Epithelial cell of esophagus (primary cell): ENCODE data around the gene RNLS.
A peak's percentile ranks its signal among the peaks of the same experiment; 100 is the strongest.

Experiments used
- DNase-seq: peaks from one replicate; pipeline ENCODE4 v3.0.0; 2010; ENCODE audit warnings: low read depth
- H3K4me3 ChIP-seq: 2 replicates; pipeline ENCODE4 v1.5.1; 2011; ENCODE audit warnings: mild to moderate bottlenecking, low read length, control low read depth
- TF ChIP-seq, protein P1 (sequence below): IDR thresholded peaks from 2 replicates; pipeline ENCODE4 v1.5.1; 2011; ENCODE audit warnings: low read depth, mild to moderate bottlenecking, low read length, control low read depth, inconsistent platforms; ENCODE audit not compliant: insufficient read depth; ENCODE audit errors: missing control alignments

RNLS gene

DNA sequence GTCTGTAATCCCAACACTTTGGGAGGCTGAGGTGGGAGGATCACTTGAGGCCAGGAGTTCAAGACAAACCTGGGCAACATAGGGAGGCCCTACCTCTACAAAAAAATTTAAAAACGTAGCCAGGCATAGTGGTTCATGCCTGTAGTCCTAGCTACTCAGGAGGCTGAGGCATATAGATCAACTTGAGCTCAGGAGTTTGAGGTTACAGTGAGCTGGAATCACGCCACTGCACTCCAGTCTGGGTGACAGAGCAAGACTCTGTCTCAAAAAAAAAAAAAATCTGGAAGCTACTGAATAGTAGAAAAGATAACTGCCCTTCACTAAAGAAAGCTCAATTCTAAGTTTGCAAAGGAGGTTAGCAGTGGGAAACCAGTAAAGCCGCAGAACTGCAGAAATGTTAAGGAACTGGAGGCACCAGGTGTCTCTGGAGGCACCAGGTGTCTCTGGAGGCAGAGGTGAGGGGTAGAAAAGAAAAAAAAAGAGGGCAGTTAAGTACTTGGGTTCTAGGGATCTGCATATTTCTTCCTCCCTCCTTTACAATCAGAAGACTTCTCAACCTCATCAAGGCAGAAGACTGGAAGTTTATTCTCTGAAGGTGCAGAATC lies 56.5 kb downstream of the RNLS start:
- H3K4me3 ChIP-seq, result no peak overlapping the region
- TF ChIP-seq, protein P1, sequence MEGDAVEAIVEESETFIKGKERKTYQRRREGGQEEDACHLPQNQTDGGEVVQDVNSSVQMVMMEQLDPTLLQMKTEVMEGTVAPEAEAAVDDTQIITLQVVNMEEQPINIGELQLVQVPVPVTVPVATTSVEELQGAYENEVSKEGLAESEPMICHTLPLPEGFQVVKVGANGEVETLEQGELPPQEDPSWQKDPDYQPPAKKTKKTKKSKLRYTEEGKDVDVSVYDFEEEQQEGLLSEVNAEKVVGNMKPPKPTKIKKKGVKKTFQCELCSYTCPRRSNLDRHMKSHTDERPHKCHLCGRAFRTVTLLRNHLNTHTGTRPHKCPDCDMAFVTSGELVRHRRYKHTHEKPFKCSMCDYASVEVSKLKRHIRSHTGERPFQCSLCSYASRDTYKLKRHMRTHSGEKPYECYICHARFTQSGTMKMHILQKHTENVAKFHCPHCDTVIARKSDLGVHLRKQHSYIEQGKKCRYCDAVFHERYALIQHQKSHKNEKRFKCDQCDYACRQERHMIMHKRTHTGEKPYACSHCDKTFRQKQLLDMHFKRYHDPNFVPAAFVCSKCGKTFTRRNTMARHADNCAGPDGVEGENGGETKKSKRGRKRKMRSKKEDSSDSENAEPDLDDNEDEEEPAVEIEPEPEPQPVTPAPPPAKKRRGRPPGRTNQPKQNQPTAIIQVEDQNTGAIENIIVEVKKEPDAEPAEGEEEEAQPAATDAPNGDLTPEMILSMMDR, result no peak
- DNase-seq, result no peak

DNA sequence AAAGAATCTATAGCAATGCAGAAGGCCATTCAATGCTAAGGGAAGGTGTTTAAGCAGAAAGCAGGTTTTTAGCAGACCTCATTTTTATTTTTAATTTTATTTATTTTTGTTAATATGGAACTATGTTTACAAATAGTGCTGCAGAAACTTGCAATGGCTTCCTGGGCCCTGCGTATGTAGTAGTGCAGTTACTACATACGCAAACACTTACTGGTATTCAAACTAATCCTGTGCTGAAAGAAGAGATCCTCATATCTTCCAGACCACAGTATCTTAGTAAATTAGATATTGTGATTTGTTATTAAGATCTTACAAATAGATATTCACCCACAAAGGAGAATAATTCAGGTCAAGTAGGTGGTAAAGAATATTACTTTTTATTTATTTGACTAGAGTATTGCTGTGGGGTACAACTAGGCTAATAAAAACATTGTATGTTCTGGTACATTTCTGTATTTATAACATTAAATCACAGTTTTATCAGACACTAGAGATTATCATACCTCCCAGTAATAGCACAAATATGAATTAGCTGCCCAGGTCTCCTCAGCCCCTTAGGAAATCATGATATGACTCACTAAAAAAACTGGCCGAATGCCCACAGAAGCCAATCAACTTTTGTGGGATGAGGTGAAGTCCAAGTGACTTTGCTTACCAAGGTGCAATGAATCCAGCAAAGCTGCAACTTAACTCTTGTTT lies 57.6 kb downstream of the RNLS start:
- peak; percentile 83 for DNase-seq
- H3K4me3 ChIP-seq, result no peak overlapping the region
- TF ChIP-seq, protein P1, result no peak

DNA sequence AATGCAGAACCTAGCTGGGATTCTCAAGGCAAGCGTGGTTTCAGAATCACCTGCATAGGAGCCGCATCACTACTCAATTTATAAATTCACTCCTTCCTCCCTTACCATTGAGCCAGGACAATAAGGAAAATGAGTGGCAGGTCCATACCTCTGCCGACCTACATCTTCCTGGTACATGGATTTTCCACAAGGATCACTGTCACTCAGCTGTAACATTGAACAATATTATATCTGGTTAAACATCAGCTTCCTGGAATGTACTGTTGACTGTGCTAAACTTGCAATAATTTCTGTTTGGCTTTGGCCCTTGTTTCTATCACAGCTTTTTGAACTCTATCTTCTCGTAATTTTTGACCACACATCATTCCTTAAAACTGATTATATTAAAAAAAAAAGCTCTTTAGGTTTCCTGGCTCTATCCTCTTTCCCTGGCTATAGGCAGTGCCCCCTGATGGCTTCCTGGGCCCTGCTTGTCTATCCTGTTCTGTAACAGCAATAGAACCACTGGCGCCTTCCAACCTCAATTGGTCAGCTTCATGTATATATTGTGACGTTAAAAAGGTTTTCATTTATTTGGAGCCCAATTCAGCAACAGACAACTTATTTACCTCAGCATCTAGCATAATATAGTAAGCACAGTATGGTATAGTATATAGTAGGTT lies 59.2 kb downstream of the RNLS start:
- no peak for DNase-seq
- no peak overlapping the region for H3K4me3 ChIP-seq
- TF ChIP-seq, protein P1, result no peak

DNA sequence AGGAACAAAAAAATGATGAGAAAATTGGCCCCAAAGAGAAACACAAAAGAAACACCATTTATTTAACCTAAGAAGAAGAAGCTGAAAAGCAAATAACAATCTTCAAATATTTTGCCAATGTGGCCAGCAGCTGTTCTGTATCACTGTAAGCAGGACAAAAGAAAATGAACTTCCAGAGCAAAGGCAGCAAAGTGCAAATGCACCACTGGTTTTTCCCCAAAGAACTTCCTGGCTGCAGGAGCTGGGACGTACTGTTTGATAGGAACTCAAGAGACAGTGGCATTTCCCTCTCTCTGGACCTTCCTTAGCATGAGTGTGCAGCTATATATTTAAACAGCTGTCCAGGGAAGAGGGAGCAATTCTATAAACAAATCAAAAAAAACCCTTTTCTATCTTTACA lies 60.4 kb downstream of the RNLS start:
- no peak overlapping the region for H3K4me3 ChIP-seq
- no peak for DNase-seq
- TF ChIP-seq, protein P1, result no peak

DNA sequence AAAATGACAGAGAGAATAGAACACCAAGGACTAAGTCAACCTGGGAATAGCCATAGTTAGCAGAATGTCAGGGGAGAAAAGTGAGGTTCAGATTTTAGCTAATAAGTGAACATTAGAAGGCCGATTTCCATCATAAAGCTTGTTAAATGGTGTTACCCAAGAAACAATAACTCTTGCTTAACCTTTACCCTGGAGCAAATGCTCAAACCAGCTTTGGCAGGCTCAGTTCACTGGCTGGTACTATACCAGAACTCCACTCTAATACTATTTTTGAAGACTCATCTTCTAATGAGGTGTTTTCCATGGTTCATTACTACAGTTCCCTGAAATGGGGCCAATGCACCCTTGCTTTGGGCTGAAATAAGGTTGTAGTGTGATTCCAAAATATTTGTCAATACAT lies 61.3 kb downstream of the RNLS start:
- H3K4me3 ChIP-seq, result no peak overlapping the region
- TF ChIP-seq, protein P1, result no peak
- DNase-seq, result peak; percentile 35

DNA sequence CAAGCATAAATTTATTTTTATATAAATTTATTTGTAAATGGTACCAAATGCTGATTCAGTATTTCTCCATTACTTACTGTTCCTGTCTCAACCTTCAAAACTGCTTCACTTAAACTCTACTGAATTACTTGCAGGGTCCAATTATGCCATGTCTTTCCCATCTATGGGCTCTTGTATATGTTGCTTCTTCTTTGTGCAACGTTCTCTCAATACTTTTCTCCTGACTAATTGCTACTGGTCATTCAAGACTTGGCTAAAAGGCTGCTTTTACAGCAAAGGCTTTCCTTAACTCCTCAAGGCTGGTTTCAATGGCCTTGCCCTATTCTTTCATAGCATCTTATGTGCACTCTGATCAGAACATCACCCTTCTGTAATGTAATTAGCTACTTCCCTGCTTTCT lies 67.9 kb downstream of the RNLS start:
- H3K4me3 ChIP-seq, result no peak overlapping the region
- DNase-seq, result no peak
- TF ChIP-seq, protein P1, result no peak
